ENCODE results near the gene BBS4. TPM values are rescaled to one million over a fixed set of nuclear protein-coding genes. Genes with fewer than 3 reads are reported as not detected.

The BBS4 gene
- total and polyA plus RNA-seq, 9 of the 15 experiments (the other 6 are each of a cell fraction or from before 2014, with no cell fraction given) = 25.1 to 80.7 (median 38.9) TPM

DNA sequence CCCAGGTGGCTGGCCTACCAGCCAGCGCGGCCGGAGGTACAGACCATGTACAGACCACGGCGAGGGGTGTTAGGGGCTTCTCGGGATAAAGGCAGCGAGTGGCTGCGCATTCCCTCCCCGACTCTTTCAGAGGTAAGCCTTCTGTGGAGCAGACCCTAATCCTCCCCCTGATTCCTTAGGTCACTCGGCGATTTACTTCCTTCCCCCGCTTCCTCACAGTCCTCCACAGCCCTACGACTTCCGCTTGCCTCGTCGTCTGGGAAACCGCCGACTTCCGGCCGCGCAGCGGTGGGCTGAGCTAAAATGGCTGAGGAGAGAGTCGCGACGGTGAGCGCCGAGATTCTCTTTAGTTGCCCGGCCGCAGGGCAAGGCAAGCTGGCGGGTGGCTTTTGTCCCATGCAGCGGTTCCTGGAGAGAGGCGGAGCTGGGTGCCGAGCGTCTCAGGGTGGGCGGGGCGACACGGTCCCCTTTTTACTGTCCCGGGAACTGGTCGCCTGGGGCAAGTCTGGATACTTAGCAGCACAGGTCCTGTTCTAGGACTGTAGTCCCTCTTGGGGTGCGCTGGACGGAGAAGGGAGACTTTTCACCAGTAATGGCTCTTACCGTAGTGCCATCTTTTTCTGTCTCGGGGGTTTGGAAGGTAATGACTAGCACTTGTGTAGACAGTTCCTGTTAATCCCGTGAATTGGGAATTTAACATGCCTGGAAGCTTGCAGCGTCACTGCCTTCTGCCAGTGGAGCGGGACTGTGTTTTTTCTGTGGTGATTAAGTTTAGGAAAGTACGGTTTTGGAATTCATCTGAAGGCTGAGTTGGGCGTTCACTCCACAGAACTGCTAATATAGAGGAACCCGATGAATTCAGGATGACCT, at the start of gene BBS4, which contains the start of gene HIGD2B (continued):
- TF ChIP-seq E2F8 (IDR thresholded peaks at IDR 0.05; ENCODE audit: low read depth, partially characterized antibody) (peak; percentile 85), CAMTA2 (CRISPR knock-in tag; conservative IDR thresholded peaks at IDR 0.05) (no peak), E2F4 (CRISPR knock-in tag; IDR thresholded peaks at IDR 0.05; ENCODE audit: low read depth) (no peak), POLR2AphosphoS5 (IDR thresholded peaks at IDR 0.05; ENCODE audit: control insufficient read depth, insufficient read depth, low read depth, low read length) (peak; percentile 88), ZNF77 (CRISPR knock-in tag; IDR thresholded peaks at IDR 0.05) (no peak), ARID1B (IDR thresholded peaks at IDR 0.05) (0 out of 2 replicates have a peak, but pooled peaks have one; percentile 22), NFRKB (IDR thresholded peaks at IDR 0.05; ENCODE audit: low read depth) (peak; percentile 84; the same call in 1 of the 2 replicates), NR2C1 (IDR thresholded peaks at IDR 0.05) (peak; percentile 84), NR2C1 (tag; IDR thresholded peaks at IDR 0.05) (peak; percentile 85), ATF1 (CRISPR knock-in tag; IDR thresholded peaks at IDR 0.05) (no peak), ATF1 (tag; IDR thresholded peaks at IDR 0.05) (peak; percentile 85), TBL1XR1 (IDR thresholded peaks at IDR 0.05; ENCODE audit: low read length in 2 of 2) (0 out of 4 replicates have a peak, but pooled peaks of 1 of the 2 experiments have one; percentile 37), ZNF76 (CRISPR knock-in tag; IDR thresholded peaks at IDR 0.05; ENCODE audit: borderline replicate concordance) (no peak), NFIC (IDR thresholded peaks at IDR 0.05) (peak; percentile 23; the same call in 1 of the 2 replicates), ZMIZ1 (IDR thresholded peaks at IDR 0.05; ENCODE audit: low read depth in 2 of 2, low read length in 2 of 2) (0 out of 4 replicates have a peak, but pooled peaks of 1 of the 2 experiments have one; percentile 34)
- TF ChIP-seq, protein P1, sequence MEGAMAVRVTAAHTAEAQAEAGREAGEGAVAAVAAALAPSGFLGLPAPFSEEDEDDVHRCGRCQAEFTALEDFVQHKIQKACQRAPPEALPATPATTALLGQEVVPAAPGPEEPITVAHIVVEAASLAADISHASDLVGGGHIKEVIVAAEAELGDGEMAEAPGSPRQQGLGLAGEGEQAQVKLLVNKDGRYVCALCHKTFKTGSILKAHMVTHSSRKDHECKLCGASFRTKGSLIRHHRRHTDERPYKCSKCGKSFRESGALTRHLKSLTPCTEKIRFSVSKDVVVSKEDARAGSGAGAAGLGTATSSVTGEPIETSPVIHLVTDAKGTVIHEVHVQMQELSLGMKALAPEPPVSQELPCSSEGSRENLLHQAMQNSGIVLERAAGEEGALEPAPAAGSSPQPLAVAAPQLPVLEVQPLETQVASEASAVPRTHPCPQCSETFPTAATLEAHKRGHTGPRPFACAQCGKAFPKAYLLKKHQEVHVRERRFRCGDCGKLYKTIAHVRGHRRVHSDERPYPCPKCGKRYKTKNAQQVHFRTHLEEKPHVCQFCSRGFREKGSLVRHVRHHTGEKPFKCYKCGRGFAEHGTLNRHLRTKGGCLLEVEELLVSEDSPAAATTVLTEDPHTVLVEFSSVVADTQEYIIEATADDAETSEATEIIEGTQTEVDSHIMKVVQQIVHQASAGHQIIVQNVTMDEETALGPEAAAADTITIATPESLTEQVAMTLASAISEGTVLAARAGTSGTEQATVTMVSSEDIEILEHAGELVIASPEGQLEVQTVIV (CRISPR knock-in tag; IDR thresholded peaks at IDR 0.05; ENCODE audit: borderline replicate concordance) = 0 out of 2 replicates have a peak, but pooled peaks have one; percentile 5

Measured in K562 (cell line).